DOHH2 (cell line): ENCODE results near the gene MS4A18.

Experiments used
- EZH2phosphoT487 ChIP-seq: fragments of 200-600 bp; sonication (generic); IDR thresholded peaks from 2 replicates; pipeline ENCODE4 v1.6.1; 2017; ENCODE audit warnings: borderline replicate concordance, mild to moderate bottlenecking, antibody characterized with exemption, low read length, moderate library complexity, mixed read lengths
- TF ChIP-seq, protein P1 (sequence below): fragments of 200-600 bp; sonication (generic); IDR thresholded peaks from one replicate; pipeline ENCODE4 v1.5.1; 2014; ENCODE audit warnings: antibody characterized with exemption, mild to moderate bottlenecking, low read depth, low read length; ENCODE audit not compliant: poor library complexity, severe bottlenecking

GRCh38 chr11:60719391-60719790, 5.1 kb upstream of the MS4A18 start:
- TF ChIP-seq, protein P1, sequence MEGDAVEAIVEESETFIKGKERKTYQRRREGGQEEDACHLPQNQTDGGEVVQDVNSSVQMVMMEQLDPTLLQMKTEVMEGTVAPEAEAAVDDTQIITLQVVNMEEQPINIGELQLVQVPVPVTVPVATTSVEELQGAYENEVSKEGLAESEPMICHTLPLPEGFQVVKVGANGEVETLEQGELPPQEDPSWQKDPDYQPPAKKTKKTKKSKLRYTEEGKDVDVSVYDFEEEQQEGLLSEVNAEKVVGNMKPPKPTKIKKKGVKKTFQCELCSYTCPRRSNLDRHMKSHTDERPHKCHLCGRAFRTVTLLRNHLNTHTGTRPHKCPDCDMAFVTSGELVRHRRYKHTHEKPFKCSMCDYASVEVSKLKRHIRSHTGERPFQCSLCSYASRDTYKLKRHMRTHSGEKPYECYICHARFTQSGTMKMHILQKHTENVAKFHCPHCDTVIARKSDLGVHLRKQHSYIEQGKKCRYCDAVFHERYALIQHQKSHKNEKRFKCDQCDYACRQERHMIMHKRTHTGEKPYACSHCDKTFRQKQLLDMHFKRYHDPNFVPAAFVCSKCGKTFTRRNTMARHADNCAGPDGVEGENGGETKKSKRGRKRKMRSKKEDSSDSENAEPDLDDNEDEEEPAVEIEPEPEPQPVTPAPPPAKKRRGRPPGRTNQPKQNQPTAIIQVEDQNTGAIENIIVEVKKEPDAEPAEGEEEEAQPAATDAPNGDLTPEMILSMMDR = no peak
- no peak for TF ChIP-seq EZH2phosphoT487
